GM06990 (cell line): ENCODE measurements around the gene STEAP1B.
"Not testable (repeated sequence)": the region's sequence is repeated elsewhere in the genome, so short reads cannot be mapped to it uniquely, and the experiment has no call there.

Source experiments
- DNase-seq: peaks from one replicate; pipeline ENCODE4 v3.0.0-alpha.2; 2011; ENCODE audit not compliant: insufficient read length; ENCODE audit errors: extremely low read depth
- H3K27me3 ChIP-seq: replicated peaks from 2 replicates; pipeline ENCODE4 v1.6.0; 2011; ENCODE audit warnings: low read length; ENCODE audit not compliant: control insufficient read depth, insufficient read depth
- H3K36me3 ChIP-seq: 2 replicates; pipeline ENCODE4 v1.5.1; 2011; ENCODE audit warnings: low read length; ENCODE audit not compliant: control insufficient read depth, insufficient read depth
- H3K4me3 ChIP-seq: replicated peaks from 2 replicates; pipeline ENCODE4 v1.5.1; 2011; ENCODE audit warnings: low read depth, mild to moderate bottlenecking, control low read depth, low read length
- TF ChIP-seq, protein P1 (sequence below): IDR thresholded peaks from 2 replicates; pipeline ENCODE4 v1.5.1; 2011; ENCODE audit warnings: low read length, control low read depth, mild to moderate bottlenecking, inconsistent platforms; ENCODE audit not compliant: insufficient read depth, poor library complexity, severe bottlenecking

Gene STEAP1B

DNA sequence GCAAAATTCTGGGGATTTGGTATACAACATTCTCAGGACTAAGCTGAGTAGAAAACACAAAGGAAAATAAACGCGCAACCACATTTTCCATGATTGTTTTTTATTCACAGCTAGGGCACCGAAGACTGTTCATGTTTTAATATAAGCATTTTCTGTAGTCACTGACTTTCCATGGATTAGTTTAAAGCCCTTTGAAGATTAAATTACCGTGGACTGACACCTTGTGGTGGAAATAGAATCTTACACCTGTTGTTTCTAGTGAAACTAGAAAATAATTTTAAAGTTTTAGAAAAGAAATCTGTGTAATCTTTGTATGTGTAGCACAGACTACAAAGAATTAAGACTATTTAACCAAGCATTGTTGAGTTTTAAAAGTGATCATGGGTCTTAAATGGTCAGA is 1.3 kb upstream of the STEAP1B start:
- TF ChIP-seq, protein P1, sequence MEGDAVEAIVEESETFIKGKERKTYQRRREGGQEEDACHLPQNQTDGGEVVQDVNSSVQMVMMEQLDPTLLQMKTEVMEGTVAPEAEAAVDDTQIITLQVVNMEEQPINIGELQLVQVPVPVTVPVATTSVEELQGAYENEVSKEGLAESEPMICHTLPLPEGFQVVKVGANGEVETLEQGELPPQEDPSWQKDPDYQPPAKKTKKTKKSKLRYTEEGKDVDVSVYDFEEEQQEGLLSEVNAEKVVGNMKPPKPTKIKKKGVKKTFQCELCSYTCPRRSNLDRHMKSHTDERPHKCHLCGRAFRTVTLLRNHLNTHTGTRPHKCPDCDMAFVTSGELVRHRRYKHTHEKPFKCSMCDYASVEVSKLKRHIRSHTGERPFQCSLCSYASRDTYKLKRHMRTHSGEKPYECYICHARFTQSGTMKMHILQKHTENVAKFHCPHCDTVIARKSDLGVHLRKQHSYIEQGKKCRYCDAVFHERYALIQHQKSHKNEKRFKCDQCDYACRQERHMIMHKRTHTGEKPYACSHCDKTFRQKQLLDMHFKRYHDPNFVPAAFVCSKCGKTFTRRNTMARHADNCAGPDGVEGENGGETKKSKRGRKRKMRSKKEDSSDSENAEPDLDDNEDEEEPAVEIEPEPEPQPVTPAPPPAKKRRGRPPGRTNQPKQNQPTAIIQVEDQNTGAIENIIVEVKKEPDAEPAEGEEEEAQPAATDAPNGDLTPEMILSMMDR, result peak; percentile 30
- DNase-seq, result not testable (repeated sequence)

DNA sequence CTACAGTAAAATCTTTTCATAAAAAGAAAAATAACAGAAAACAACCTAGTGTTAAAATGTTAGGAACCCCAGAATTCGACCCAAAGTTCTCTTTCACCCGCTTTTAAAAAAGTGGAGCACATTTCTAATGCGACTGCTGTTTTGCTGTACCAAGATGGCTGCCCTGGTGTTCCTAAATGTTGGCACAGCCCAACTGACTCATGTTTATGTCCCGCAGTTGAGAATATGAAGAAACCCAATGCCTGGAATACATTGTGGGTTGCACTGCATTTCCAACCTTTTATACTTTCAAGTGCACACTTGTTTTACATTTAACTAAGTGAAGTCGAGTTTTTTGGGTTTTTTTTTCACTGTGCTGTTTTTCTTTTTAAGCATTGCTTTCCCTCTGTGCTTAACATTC is 944 bp downstream of the STEAP1B start:
- no peak for DNase-seq
- no peaks in the 10 kb centered on the region for H3K36me3 ChIP-seq
- TF ChIP-seq, protein P1, result no peak
- no peaks in the 10 kb centered on the region for H3K27me3 ChIP-seq
- no peak overlapping the region for H3K4me3 ChIP-seq

More for the DNA sequence above, 1.3 kb upstream of the STEAP1B start:
- not testable (repeated sequence) for H3K4me3 ChIP-seq, H3K27me3 ChIP-seq, H3K36me3 ChIP-seq

DNA sequence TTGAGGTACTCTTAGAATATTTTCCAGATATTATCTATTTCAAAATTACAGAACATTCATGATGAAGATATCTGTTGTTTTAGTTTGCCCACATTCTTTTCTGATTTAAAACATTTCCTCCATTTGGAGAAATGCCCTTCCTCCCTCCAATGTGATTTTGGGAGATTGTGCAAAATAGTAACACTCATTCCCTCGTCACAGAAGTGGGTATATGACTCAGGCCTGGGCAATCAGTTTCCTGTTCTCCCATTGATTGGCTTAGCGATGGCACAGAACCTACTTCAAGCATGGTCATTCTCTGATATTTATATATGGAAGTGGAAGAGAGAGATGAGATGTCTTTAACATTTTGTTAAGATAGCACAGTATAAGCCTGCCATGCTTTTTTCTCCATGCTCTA is 3.1 kb downstream of the STEAP1B start:
- not testable (repeated sequence) for H3K4me3 ChIP-seq, H3K36me3 ChIP-seq, DNase-seq, H3K27me3 ChIP-seq

DNA sequence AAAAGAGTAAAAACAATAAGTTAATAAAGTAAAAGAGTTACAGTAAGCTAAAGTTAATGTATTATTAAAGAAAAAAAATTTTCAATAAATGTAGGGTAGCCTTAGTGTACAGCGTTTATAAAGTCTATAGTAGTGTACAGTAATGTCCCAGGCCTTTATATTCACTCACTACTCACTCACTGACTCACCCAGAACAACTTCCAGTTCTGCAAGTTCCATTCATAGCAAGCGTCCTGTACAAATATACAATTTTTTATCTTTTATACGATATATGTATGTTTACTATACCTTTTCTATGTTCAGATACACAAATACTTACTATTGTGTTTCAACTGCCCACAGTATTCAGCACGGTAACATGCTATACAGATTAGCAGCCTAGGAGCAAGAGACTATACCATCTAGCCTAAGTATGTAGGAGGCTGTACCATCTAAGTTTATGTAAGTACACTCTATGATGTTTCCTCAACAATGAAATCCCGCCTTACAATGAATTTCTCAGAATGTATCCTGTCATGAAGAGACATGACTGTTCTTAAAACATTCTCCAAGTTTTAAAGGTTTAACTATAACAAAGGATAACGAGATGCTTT is 3.6 kb downstream of the STEAP1B start:
- not testable (repeated sequence) for DNase-seq, H3K27me3 ChIP-seq, H3K4me3 ChIP-seq, H3K36me3 ChIP-seq

DNA sequence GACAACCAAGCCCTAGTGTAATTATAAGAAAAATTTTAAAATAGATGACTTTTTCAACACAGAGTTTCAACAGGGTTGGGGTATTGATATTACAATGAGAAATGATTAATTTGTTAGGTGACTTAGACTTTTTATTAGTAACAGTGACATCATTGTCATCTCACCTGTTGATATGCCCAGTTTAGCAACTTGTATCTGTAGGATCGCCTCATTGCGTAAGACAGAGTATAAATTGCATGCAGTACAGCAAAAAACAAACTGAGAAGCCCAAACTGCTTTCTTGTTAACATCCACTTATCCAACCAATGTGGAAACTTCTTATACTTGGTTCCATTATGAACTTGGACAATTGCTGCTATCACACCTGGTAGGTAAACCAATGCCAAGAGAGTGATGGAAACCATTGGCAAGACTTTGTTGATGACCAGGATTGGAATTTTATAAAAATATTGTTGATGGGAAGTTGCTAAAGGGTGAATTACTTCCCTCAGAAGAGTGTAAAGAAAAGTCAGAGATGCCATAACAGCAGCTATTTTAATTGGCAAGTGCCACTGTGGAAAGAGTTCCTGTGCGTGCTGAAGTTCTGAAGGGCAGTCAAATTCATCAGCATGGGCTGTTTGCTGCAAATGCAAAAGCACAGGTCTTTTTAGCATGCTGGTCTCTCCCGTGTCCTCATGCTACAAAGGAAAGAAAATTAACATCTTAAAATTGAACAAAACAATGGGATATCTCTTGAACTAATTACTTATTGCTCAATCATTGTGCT is 6.6 kb downstream of the STEAP1B start:
- not testable (repeated sequence) for H3K4me3 ChIP-seq, DNase-seq, H3K36me3 ChIP-seq, H3K27me3 ChIP-seq

DNA sequence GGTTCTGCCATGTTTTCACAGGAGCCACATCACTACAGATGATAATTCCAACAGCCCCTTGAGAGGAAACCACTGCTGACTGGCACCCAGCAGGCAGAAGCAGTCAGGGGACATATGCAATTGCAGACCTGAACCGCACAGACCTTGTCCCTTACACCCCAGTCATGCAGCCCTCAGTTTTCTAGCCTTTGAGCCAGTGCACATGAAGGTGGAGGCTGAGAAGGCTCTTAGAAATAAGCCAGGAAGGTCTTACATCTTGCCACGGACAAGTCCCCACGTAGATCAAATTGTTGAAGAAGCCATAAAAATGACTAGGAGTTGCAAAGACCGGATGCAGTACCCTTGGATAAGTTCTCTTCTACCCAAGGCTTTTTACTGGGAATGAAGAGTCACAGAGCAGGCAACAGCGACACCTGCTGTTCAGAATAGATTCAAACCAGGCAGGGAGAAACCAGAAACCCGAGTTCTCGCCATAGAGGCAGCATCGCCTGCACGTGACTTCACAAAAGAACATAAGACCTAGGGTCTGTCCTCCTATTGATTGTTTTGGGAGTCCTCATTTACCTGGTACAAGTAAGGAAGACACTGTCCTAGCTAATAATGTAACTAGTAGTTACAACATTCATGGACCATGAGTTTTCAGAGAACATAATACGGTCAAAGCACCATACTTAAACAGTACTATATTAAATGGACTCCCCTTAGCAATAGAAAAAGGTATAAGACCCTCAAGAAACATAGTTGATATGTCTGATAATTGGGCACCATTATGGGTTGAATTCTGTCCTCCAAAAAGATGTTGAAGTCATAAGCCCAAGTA is 11.1 kb downstream of the STEAP1B start:
- TF ChIP-seq, protein P1, result peak; percentile 78
- H3K36me3 ChIP-seq, result no peaks in the 10 kb centered on the region
- no peak overlapping the region for H3K4me3 ChIP-seq
- H3K27me3 ChIP-seq, result no peaks in the 10 kb centered on the region
- DNase-seq, result no peak
